GM12873 (cell line): Measurements from ENCODE around the gene BTRC.

Source experiments
- CTCF ChIP-seq: IDR thresholded peaks from 2 replicates; pipeline ENCODE4 v1.5.1; 2012; ENCODE audit warnings: low read depth, mild to moderate bottlenecking, moderate library complexity, low read length, control low read depth; ENCODE audit not compliant: insufficient read depth; ENCODE audit errors: missing control alignments

The BTRC gene

GRCh38 chr10:101364721-101365120 lies 10.8 kb downstream of the BTRC start:
- TF ChIP-seq CTCF, result no peak

- TF ChIP-seq CTCF, result no peak
Measured at GRCh38 chr10:101367569-101368453, 13.8 kb downstream of the BTRC start.

- no peak for TF ChIP-seq CTCF
Measured at GRCh38 chr10:101373063-101373462, 19.1 kb downstream of the BTRC start.

GRCh38 chr10:101375076-101375475 lies 21.1 kb downstream of the BTRC start:
- no peak for TF ChIP-seq CTCF

GRCh38 chr10:101379663-101380352 lies 25.8 kb downstream of the BTRC start:
- no peak for TF ChIP-seq CTCF

GRCh38 chr10:101380353-101381017 lies 26.5 kb downstream of the BTRC start:
- no peak for TF ChIP-seq CTCF
